DOHH2 (cell line): Measurements from ENCODE around the gene TMEM256.

Source experiments
- EZH2phosphoT487 ChIP-seq: fragments of 200-600 bp; sonication (generic); IDR thresholded peaks from 2 replicates; pipeline ENCODE4 v1.6.1; 2017; ENCODE audit warnings: borderline replicate concordance, mild to moderate bottlenecking, antibody characterized with exemption, low read length, moderate library complexity, mixed read lengths
- TF ChIP-seq, protein P1 (sequence below): fragments of 200-600 bp; sonication (generic); IDR thresholded peaks from one replicate; pipeline ENCODE4 v1.5.1; 2014; ENCODE audit warnings: antibody characterized with exemption, mild to moderate bottlenecking, low read depth, low read length; ENCODE audit not compliant: poor library complexity, severe bottlenecking

DNA sequence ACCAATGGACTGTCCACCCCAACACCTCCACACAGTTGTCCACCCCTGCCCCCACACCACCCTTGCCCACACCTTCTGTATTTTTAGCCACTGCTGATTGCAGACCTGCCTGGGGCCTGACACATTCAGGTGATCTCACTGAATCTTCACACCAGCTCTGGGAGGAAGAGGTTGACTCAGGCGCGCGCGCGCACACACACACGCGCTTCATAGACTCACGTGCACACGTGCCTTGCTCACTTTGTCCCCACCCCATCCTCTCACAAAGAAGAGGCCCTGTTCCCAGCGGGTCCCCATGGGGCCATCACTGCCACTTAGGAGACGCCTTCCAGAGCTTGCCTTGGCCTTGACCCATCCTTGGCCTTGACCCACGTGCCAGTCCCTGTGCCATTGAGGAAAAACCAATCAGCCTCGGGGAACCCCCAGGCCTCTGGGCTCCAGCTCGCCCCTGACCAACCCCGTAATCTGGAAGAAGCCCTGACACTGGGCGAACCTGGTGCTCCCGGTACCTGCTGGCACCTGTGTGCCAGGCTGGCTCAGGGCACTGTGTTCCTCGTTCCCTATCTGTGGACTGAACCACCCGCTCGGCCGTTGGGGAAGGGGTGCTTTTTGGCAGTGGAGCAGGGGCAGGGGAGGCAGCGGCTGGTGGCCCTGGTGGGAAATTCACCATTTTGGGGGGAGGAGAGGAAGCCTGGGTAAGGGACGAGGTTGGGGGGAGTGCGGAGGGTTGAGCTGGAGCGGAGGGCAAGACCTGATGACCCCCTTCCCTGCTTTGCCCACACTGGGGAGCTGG lies 6.9 kb upstream of the TMEM256 start:
- TF ChIP-seq, protein P1, sequence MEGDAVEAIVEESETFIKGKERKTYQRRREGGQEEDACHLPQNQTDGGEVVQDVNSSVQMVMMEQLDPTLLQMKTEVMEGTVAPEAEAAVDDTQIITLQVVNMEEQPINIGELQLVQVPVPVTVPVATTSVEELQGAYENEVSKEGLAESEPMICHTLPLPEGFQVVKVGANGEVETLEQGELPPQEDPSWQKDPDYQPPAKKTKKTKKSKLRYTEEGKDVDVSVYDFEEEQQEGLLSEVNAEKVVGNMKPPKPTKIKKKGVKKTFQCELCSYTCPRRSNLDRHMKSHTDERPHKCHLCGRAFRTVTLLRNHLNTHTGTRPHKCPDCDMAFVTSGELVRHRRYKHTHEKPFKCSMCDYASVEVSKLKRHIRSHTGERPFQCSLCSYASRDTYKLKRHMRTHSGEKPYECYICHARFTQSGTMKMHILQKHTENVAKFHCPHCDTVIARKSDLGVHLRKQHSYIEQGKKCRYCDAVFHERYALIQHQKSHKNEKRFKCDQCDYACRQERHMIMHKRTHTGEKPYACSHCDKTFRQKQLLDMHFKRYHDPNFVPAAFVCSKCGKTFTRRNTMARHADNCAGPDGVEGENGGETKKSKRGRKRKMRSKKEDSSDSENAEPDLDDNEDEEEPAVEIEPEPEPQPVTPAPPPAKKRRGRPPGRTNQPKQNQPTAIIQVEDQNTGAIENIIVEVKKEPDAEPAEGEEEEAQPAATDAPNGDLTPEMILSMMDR = no peak
- TF ChIP-seq EZH2phosphoT487 = no peak
